GM18511 (cell line): ENCODE data around the gene RBM33.
A peak's percentile ranks its signal among the peaks of the same experiment; 100 is the strongest.

Experiments used
- ATAC-seq: cut with Tn5 transposase; IDR thresholded peaks from one replicate; pipeline ENCODE4 v1.9.1; 2021; ENCODE audit warnings: mild to moderate bottlenecking, moderate library complexity; ENCODE audit not compliant: unreplicated experiment

RBM33 gene

DNA sequence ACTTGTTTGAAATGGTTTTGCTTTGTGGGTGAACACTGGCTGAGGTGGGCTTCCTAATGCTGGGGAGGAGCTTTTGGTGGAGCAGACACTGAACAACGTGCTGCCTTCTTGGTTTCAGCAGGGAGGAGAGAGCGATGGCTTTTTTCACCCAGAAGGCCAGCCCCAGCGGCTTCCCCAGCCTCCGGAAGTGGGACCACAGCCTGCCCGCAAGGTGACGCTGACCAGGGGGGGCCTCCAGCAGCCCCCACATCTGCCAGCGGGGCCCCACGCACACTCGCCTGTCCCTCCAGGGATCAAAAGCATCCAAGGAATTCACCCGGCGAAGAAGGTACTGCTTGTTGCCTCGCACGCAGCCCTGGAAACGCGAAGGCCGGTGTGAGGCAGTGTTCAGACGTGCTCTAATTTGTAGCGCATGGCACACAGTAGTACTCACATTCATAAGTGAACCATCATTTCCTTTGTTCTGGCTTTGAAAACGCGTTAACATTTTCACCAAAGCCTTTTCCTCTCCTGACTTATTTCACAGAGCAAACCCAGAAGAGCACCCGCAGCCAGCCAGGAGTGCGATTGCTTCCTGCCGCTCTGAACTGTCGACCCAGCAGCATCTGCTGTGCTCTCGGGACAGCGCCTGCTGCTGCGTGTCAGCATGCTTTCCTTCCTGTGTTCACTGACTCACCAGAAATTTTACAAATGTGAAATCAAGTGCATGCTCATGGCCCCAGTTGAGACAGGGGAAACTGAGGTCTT is 119.4 kb downstream of the RBM33 start:
- peak; percentile 63 for ATAC-seq

DNA sequence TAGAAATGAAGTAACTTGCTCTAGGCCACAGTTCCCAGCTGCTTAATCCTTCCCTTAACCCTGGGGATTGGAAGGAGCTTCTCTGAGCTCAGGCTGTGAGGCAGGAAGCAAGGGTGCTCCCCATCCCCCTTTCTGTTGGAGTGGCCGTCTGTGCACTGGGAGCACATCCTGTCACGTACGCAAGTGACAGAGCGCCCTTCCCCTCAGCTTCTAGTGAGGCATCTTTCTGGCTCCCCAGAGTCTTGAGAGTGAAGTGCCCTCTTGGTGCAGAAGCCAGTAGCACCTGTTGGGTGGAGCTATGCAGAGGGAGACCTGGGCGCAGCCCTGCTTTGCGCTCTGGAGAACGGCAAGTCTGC is 120.0 kb downstream of the RBM33 start:
- peak; percentile 38 for ATAC-seq

DNA sequence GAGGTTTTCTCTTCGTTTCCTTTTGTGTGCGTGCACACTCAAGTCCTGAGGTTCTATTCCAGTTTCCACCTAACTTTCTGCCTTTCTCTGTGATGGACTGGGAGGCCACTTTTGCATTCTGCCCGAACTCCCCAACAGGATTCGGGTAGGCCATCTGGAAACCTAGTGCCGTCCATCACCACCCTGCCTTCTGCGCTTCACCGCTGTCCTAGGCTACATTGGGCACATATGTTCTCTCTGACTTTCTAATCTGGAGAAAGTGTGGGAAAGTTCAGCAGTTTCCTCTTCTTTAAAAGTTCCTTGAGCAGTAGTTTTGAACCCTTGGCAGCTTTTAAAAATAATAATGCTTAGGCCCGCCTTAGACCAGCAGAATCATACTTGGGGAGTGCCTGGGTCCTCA is 121.0 kb downstream of the RBM33 start:
- ATAC-seq: no peak

DNA sequence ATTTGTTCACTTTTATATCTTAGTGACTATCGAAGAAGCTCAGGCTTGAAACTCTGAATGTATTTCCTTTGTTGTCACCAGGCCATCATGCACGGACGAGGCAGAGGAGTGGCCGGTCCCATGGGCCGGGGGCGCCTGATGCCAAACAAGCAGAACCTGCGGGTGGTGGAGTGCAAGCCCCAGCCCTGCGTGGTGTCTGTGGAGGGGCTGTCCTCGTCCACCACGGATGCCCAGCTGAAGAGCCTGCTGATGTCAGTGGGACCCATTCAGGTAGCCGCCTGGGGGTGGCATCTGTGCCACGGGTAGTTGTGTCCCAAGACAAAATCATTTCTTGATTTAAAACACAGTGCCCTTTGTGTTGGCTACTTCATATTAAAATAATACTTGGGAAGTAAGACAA is 121.9 kb downstream of the RBM33 start:
- ATAC-seq: no peak

DNA sequence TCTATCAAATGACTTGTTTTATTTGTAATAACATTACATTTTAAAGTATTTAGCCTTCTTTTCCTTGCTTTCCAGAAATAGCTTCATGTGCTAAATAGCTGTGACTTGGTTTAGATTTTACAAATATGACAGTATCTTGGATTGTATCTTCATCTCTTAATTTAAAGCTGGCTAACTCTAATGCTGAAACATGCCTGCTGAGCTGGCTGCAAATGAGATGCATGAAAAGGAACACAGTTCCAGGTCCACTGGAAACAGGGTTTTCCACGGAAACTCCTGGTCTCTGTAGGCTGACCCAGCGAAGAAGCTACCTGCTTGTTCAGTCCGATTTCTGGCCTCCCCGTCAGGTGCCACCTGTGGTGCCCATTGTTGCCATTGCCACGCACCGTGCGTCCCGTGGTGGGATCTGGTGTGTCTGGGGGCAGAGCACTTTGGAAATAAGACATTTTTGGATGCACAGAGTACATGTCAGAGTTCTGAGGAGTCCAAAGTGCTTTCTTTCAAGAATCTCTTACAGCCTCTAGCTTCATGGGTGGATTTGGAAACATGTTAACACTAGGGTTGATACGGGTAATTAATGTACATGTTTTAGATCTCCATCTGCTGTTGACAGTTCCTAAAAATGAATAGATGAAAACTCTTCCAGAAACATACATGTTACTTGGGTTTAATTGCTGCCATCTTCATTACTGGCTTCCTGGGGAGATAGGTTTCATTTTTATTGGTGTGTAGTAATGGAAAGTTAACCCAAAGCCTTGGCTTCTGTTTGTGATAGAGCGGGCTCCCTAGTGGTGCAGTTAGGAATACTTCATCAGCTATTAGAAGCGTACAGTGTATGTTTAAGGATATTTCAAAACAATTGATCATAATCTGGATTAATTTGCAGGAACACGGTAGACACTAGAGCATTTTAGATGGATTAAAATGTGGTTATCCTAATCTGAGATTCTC is 122.8 kb downstream of the RBM33 start:
- no peak for ATAC-seq

DNA sequence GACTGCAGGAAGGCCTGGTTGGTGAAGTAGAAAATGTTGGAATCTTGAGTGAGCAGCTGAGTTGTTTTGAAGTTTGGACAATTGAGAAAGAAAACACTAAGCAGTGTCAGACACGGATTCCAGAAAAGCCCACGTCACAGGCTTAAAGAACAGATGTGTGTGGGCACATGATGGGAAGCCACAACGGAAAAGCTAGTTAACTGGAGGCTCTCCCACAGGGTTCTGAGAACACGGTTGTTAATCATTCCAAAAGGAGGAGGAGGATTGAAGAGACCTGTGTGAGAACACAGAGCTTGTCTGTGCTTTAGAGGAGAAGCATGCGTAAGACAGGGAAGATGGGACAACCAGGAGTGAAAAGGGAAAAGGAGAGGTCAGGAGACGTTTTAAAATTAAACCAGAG is 125.2 kb downstream of the RBM33 start:
- ATAC-seq: no peak

DNA sequence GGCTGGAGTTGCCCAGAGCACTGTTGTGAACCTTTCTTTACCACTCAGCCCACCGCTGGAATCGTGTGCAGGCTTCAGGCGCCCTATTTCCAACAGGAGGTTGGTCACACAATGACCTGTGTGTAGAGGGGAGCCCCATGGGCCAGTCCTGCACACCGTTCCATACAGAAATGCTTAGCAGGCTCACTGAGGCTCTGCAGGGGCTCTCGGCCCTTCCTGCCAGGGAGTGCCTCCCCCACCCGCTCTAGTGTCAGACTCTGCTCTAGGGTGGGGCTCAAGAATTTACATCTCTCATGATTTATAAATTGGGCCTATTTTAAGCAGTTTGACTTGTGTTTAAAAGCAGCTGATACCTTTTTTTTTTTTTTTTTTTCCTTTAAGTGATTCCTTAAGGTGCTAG is 125.8 kb downstream of the RBM33 start:
- no peak for ATAC-seq

DNA sequence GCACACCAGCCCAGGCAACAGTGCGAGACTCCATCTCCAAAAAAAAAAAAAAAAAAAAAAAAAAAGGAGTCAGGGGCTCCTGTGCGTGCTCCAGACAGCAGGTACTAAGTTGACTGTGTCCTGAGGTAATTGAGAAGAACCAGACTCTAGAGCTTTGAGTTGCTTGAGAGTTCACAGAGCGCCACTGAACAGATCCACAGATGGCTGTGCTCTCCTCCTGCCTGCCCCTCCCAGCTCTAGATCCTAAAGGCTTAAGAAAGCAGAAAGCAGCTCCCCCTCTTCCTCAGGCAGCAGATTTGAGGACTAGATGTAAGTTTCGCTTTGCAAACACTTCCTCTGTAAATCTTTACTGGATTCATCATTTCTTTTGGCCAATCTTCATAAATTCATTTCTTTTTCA is 129.1 kb downstream of the RBM33 start:
- ATAC-seq: no peak

DNA sequence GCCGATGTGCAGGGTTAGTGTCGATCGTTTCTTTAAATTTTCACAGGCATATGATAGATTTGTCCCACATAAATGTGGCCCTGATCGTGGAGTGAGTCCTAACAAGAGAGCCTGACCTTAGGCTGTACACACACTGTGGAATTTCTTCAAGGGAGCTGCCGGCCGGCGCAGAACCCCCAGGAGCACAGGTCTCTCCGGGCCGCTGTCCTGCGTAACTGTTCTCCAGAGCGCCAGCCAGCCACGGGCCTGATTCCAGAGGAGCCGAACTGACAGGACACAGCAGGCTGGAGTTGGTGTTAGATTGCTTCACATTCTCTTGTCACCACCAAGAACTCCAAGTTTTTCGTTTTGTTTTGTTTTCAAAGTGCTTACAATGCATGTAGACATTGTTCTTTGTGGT is 130.5 kb downstream of the RBM33 start:
- no peak for ATAC-seq

DNA sequence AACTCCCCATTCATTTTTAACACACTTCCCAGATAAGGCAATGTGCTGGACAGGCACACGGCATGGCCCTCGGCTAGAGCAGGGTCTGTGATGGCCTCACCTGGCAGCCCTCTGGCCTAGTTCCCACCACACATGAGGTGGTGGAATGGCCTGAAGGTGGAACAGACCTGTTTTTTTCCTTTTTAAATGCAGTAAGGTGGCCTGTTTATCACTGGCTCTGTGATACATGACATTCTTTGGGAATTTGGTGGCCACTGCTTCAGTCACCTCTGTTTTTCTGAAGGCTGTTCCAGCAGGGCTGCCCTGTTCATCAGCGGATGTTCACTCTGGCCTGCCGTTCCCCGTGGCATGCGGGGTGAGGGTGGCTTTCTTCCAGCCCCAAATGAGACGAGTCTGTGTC is 131.2 kb downstream of the RBM33 start:
- no peak for ATAC-seq

DNA sequence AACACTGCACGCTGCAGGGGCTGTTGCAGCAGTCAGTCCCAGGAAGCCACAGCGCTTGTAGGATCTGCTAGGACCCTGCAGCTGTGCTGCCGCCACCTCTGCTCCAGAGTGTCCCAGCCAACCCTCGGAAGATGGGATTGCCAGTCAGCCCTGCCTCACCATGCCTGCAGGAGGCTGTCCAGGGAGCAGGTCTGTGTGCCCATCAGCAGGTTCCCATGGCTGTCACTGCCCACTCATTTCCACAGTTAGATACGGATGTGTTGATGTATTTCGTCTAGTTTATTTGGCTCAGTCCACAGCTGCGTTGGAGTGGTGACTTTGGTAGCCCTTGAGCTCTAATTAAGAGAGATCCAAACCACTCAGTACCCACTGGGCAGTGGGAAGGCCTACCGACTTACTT is 132.1 kb downstream of the RBM33 start:
- no peak for ATAC-seq

DNA sequence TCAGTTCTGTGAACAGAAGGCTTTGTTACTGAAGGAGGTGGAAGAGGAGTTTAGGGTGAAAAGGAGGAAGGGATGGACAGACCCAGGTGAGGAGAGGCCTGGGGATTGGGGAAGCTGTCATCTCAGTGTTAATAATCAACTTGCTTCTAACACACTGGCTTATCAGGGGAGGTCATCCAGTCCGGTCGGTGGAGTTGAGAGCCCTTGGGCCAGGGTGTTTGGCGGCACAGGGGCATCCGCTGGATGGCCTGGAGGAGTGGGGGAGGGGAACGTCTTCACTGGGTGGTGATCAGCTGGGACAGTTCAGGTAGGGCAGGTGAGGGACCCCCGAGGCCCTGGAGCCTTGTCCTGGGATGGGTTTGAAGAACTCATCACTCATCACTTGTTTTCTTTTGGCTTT is 133.9 kb downstream of the RBM33 start:
- no peak for ATAC-seq

DNA sequence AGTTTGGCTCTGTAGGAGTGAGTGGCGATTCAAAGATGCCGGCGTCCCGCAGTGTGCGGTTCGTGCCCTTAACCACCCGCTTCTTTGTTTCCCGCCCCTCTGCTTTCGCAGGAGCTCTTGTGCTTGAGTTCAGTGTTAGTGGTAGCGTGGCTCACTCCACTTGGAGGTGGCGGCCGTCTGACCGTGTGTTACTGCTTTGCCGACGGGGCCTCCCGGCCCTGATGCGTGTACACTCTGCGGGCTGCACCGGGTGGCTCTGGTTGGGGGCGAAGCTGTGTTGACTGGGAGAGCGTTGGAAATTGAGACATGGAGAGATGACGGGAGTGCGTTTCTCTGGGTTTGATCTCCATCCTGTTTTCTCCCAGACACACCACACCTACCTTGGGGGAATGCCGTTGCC is 136.4 kb downstream of the RBM33 start:
- ATAC-seq: no peak

DNA sequence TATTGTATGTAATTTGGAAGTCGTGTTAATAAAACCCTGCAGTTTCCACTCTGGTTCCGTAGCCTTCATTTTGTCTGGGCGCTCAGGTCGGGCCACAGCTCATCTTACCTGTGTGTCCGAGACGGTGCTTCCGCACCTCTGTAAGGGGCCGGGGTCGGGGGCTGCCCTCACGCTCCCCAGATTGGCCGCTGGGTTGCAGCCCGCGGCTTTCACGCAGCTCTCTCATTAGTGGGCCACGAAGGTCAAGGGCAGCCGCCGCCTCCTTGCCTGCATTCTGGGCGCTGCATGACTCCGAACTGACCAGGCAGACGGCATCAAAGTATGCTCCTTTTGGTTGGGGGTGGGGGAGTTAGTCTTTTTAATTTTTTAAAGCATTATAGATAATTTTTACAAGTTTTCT is 137.0 kb downstream of the RBM33 start:
- no peak for ATAC-seq

DNA sequence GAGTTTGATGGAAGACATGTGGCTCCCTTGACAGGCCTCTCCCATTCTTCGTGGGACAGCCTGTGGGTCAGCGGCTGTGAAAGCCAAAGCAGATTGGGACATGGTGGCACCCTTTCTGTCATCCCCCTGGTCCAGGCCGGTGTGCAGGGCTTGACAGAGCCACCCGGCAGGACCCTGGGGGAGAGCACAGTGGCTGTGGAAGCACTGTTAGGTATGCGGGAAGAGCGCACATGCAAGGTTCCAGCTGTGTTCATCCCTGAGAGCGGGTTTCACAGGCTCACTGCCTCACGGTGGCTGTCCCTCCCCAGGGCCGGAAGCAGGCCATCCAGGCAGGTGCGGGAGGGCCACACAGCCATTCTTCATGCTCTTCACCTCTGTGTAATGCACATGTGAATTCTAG is 138.0 kb downstream of the RBM33 start:
- no peak for ATAC-seq

DNA sequence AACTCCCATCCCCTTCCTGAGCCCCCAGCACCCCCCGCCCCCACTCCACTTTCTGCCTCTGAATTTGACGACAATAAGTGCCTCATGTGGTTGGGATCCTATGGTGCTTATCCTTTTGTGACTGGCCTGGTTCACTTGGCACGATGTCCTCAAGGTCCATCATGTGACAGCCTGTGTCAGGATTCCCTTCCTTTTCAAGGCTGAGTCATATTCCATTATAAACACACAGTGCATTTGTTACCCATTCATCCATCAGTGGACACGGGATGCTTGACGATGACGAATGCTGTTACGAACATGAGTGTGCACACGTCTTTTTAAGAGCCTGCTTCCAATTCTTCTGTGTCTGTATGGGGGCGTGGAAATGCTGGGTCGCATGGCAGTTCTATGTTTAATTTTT is 141.1 kb downstream of the RBM33 start:
- no peak for ATAC-seq

DNA sequence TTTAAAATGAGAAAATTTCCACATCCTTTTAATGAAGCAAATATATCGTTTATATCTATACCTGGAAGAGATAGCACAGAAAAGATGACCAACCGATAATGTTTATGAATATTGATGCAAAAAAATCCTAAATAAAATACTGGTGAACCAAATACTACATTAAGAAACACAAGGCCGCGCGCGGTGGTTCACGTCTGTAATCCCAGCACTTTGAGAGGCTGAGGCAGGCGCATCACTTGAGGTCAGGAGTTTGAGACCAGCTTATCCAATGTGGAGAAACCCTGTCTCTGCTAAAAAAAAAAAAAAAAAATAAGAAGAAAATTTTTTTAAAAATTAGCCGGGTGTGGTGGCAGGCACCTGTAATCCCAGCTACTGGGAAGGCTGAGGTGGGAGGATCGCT is 142.0 kb downstream of the RBM33 start:
- no peak for ATAC-seq

DNA sequence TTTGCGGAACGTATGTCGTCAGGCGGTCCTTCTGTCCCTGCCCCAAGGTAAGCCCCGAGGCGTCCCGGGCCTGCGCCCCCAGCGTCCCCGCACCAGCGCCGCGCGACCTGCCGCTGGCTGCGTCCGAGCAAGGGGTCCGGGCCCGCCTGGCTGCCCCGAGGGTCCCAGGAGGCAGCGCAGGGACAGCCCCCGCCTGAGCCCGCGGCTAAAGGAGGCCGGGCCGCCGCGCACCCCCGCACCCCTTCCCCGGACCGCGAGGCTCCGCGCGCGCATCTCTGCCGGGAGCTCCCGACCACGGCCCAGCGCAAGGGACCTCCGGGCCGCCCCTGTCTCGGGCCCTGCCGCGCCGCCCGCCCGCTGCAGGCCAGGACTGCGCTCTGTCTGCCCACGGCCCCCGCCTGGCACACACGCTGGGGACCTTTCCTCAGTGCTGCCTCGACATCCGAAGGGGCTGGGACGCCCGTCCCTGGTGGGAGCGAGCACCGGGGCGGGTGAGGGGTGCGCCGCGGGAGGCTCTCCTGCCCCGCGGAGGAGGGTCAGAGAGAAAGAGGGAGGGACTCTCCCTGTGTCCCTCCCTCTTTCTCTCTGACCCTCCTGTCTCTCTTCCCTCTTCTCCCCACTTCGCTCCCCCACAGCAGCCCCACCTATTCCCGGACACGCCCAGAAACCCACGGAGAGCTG is 142.8 kb downstream of the RBM33 start:
- ATAC-seq: no peak

DNA sequence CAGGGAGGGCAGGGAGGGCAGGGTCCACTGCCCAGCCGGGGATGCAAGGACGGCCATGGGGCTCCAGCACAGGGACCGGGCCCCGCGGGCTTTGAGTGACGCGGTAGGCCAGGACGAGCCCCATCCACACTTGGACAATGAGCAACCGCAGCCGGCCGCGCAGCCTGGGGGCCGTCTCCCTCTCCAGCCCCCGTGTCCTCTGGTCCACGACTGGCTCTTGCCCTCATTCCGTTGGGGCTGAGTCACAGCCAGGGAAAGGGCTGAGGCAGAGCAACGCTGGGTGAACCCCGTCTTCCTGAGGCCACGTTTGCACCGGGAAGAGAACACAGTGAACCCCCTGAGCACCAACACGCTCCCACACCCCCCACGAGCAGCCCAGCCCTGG is 144.1 kb downstream of the RBM33 start:
- ATAC-seq: no peak

DNA sequence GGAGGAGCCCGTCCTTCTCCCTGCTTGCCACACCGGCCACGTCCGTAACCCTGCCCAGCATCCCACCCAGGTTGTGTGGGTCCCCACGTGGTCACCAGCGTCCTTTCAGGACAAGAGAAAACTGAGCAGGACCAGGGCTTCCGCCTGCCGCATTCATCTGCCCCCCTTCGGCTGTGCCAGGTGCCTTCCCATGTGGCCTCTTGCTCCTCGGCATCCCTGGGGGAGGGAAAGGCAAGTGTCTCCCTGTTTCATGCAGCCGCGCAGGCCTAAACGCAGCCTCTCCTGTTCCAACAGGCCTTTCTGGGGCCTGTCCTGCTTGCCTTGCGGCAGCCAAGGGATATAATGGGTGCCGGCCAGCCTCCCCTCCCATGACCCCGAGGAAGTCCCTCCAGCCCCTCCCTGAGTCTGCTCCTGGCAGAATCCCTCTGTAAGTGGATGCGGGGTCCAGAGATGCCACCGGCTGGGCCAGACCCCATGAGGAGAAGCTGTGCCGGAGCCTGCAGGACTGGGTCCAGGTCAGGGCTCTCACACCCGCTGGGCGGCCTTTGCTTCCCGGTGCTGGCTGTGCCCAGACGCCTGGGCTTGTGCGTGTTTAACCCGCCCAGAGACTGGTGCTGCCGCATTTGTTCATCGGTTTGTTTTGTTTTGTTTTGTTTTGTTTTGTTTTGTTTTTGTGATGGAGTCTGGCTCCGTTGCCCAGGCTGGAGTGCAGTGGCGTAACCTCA is 144.7 kb downstream of the RBM33 start:
- no peak for ATAC-seq

DNA sequence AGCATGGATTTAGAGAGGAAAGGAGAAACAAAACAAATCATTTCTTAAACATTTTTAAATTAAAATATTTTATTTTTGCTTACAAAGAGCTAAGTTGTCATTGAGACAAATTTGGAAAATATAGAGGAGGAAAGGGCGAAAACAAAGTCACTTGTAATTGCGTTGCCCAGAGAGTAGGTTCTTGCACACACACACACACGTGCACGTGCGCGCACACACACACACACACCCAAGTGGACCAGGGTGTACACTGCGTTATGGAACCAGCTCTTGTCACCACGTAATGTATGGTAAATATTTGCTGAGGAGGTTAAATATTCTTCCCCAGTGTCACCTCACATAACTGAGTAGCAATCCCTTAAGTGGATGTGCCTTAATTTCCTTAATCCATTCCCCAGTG is 146.2 kb downstream of the RBM33 start:
- no peak for ATAC-seq
